GM12878 (cell line): ENCODE results near the gene RPS6KC1. TPM values are rescaled to one million over a fixed set of nuclear protein-coding genes. Genes with fewer than 3 reads are reported as not detected.

Experiments
- ATAC-seq: fragments of 200-7000 bp; cut with Tn5 transposase; 3 replicates; pipeline ENCODE4 v1.9.1; 2020; ENCODE audit warnings: mild to moderate bottlenecking, moderate library complexity
- BruUV-seq: library from RNA; stranded (reverse); fragments of 400-500 nt; replicated peaks from 2 replicates; lab custom pipeline; 2021; lab: Mats Ljungman, UMichigan
- CTCF ChIA-PET: fragments of 300-600 bp; sonication (Branson Sonifier 250); formaldehyde crosslinking; extraction: SDS; loops from one replicate; lab custom pipeline; 2021; ENCODE audit warnings: inconsistent platforms; lab: Yijun Ruan, JAX
- POLR2A ChIA-PET: fragments of 350-600 bp; formaldehyde crosslinking; extraction: SDS; loops from one replicate; lab custom pipeline; 2021; ENCODE audit warnings: inconsistent platforms; lab: Charles Lee
- RAD21 ChIA-PET: fragments of 300-600 bp; sonication (Branson Sonifier 250); formaldehyde crosslinking; loops from one replicate; lab custom pipeline; 2023; ENCODE audit warnings: antibody characterized with exemption; ENCODE audit not compliant: unreplicated experiment; lab: Charles Lee
- SMC1A ChIA-PET: fragments of 300-600 bp; sonication (Branson Sonifier 250); formaldehyde crosslinking; loops from one replicate; lab custom pipeline; 2023; ENCODE audit not compliant: unreplicated experiment, uncharacterized antibody; lab: Charles Lee
- DNase-seq: peaks from one replicate; pipeline ENCODE4 v3.0.0-alpha.2; 2011; ENCODE audit warnings: low read depth, low spot score
- FAIRE-seq: peaks from 3 replicates; lab custom pipeline; 2011; peaks lifted over from hg19 to GRCh38; lab: Jason Lieb, UNC
- H2AFZ ChIP-seq: 2 replicates; pipeline ENCODE4 v1.6.0; 2011; ENCODE audit warnings: low read depth, low read length, control low read depth; ENCODE audit not compliant: control insufficient read depth
- H3K27ac ChIP-seq: 2 replicates; pipeline ENCODE4 v1.5.1; 2011; ENCODE audit warnings: control low read depth; ENCODE audit not compliant: control insufficient read depth, insufficient read depth
- H3K27me3 ChIP-seq, 2 experiments: replicated peaks in 1 of 2; 2 replicates each; pipeline versions ENCODE4 v1.6.0 to v1.6.1; 2011; ENCODE audit warnings: low read length in 1 of 2; ENCODE audit not compliant: control insufficient read depth in 2 of 2, insufficient read depth in 2 of 2
- H3K36me3 ChIP-seq, 2 experiments: 2 replicates each; pipeline ENCODE4 v1.5.1; 2011; ENCODE audit warnings: low read length in 1 of 2; ENCODE audit not compliant: control insufficient read depth in 2 of 2, insufficient read depth in 2 of 2
- H3K4me1 ChIP-seq: 2 replicates; pipeline ENCODE4 v1.6.1; 2011; ENCODE audit warnings: mild to moderate bottlenecking, low read length, moderate library complexity, mixed read lengths; ENCODE audit not compliant: control insufficient read depth, insufficient read depth
- H3K4me2 ChIP-seq: 2 replicates; pipeline ENCODE4 v1.6.0; 2011; ENCODE audit warnings: control low read depth; ENCODE audit not compliant: control insufficient read depth, insufficient read depth
- H3K4me3 ChIP-seq: fragments of 200-600 bp; sonication (generic); 2 replicates; pipeline ENCODE4 v1.5.1; 2016
- H3K79me2 ChIP-seq: 2 replicates; pipeline ENCODE4 v1.6.0; 2011; ENCODE audit warnings: low read length; ENCODE audit not compliant: control insufficient read depth, insufficient read depth
- H3K9ac ChIP-seq: 2 replicates; pipeline ENCODE4 v1.8.0; 2011; ENCODE audit warnings: low read length, control low read depth, mixed read lengths; ENCODE audit not compliant: control insufficient read depth, insufficient read depth
- H3K9me3 ChIP-seq: replicated peaks from 3 replicates; pipeline ENCODE4 v1.5.1; 2011; ENCODE audit warnings: mild to moderate bottlenecking, low read length; ENCODE audit not compliant: control insufficient read depth, insufficient read depth
- H4K20me1 ChIP-seq: 2 replicates; pipeline ENCODE4 v1.6.0; 2011; ENCODE audit not compliant: control insufficient read depth, insufficient read depth
- GATAD2B ChIP-seq: fragments of 450-650 bp; conservative IDR thresholded peaks from 2 replicates; pipeline ENCODE4 v1.6.1; 2017; ENCODE audit warnings: low read depth, mild to moderate bottlenecking, moderate library complexity
- HCFC1 ChIP-seq: fragments of 150-350 bp; IDR thresholded peaks from 2 replicates; pipeline ENCODE4 v1.6.1; 2014; ENCODE audit warnings: low read length
- JUND ChIP-seq: IDR thresholded peaks from 2 replicates; pipeline ENCODE4 v1.6.1; 2012; ENCODE audit warnings: low read depth, mild to moderate bottlenecking, low read length, improper control_type of control experiment, moderate library complexity
- MYC ChIP-seq: IDR thresholded peaks from 2 replicates; pipeline ENCODE4 v1.6.1; 2011; ENCODE audit warnings: mild to moderate bottlenecking, low read length, moderate library complexity, inconsistent platforms; ENCODE audit not compliant: insufficient read depth, insufficient replicate concordance, insufficient read length, severe bottlenecking
- POU2F2 ChIP-seq: IDR thresholded peaks from 3 replicates; pipeline ENCODE4 v1.6.1; 2011; ENCODE audit warnings: low read depth, mild to moderate bottlenecking, low read length, borderline replicate concordance
- RUNX3 ChIP-seq: IDR thresholded peaks from 2 replicates; pipeline ENCODE4 v1.6.1; 2012; ENCODE audit warnings: low read length, inconsistent platforms
- ZNF384 ChIP-seq: IDR thresholded peaks from 2 replicates; pipeline ENCODE4 v1.6.1; 2012; ENCODE audit warnings: low read depth, mild to moderate bottlenecking, low read length, improper control_type of control experiment, borderline replicate concordance
- WGBS: methylation state at CpG from one replicate; pipeline ENCODE4 v1.1.6; 2016; ENCODE audit warnings: low lambda C conversion rate; ENCODE audit not compliant: insufficient replicate concordance, insufficient coverage; ENCODE audit errors: missing lambda C conversion rate; 5-methylcytosine and 5-hydroxymethylcytosine counted together
- in situ Hi-C: fragments of 300-500 bp; cut with MboI; formaldehyde crosslinking; loops from 9 replicates; pipeline ENCODE4 v1.14.3; 2018; ENCODE audit warnings: mixed read lengths
- intact Hi-C: fragments of 100-400 bp; cut with micrococcal nuclease; formaldehyde crosslinking; loops from one replicate; pipeline ENCODE4 v1.14.2; 2022; ENCODE audit not compliant: unreplicated experiment
- polyA plus RNA-seq, 11 experiments: library from polyadenylated mRNA; depleted of rRNA in 4 of 11; unstranded in 6 of 11; stranded (reverse) in 5 of 11; fragments of >200 nt; fragmentation: Nextera tagmentation in 4 of 11; fragmentation: Illumina TruSeq in 1 of 11; extraction: Ambion mirVana in 4 of 11; extraction: Trizol in 1 of 11; gene quantifications; 1 replicate in 1 of 11; 2 replicates in 10 of 11; pipeline versions ENCODE4 v1.2.1 to v1.2.3, GENCODE V29; 2011 to 2016; ENCODE audit warnings: inconsistent platforms in 2 of 11, missing spikeins in 2 of 11, low read depth in 1 of 11
- total RNA-seq, 4 experiments: library from RNA; depleted of rRNA in 3 of 4; stranded (reverse); fragments of >200 nt in 3 of 4; fragmentation: Illumina TruSeq in 1 of 4; extraction: Trizol in 1 of 4; gene quantifications; 2 replicates each; pipeline versions ENCODE4 v1.2.1 to v1.2.3, GENCODE V29; 2013 to 2021
- TF ChIP-seq, protein P1 (sequence below): IDR thresholded peaks from 2 replicates; pipeline ENCODE4 v1.6.1; 2012; ENCODE audit warnings: mild to moderate bottlenecking, low read depth, low read length
- TF ChIP-seq, protein P2 (sequence below): fragments of 450-650 bp; IDR thresholded peaks from 2 replicates; pipeline ENCODE4 v1.6.1; 2014; ENCODE audit warnings: mild to moderate bottlenecking
- TF ChIP-seq, protein P3 (sequence below): fragments of 450-650 bp; IDR thresholded peaks from 2 replicates; pipeline ENCODE4 v1.6.1; 2017; ENCODE audit warnings: low read depth, mild to moderate bottlenecking, moderate library complexity

The RPS6KC1 gene
- total and polyA plus RNA-seq, 10 of the 15 experiments (the other 5 are each of a cell fraction or from before 2014, with no cell fraction given): 2.9 to 17.3 (median 12.2) TPM

DNA sequence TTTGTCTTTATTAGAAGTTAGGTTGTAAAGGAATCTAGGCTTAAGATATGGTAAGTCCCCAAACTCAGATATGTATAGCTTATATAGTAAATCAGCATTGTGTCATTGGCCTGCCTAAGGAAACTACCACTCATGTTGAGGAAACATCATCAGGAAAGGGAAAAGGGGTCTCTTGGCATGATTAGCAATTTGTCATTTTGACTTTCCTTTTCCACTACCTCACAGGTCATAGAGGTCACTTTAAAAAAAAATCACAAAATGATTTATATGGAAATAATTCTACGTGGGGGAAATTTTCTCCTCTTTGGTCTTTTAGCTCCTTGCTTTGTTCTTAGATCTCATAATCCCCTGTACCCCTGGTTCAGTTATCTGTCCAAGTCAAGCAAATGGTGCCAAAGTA, 213.5 kb downstream of the RPS6KC1 start:
- TF ChIP-seq ZNF384: no peak
- no peak for TF ChIP-seq JUND
- TF ChIP-seq, protein P1, sequence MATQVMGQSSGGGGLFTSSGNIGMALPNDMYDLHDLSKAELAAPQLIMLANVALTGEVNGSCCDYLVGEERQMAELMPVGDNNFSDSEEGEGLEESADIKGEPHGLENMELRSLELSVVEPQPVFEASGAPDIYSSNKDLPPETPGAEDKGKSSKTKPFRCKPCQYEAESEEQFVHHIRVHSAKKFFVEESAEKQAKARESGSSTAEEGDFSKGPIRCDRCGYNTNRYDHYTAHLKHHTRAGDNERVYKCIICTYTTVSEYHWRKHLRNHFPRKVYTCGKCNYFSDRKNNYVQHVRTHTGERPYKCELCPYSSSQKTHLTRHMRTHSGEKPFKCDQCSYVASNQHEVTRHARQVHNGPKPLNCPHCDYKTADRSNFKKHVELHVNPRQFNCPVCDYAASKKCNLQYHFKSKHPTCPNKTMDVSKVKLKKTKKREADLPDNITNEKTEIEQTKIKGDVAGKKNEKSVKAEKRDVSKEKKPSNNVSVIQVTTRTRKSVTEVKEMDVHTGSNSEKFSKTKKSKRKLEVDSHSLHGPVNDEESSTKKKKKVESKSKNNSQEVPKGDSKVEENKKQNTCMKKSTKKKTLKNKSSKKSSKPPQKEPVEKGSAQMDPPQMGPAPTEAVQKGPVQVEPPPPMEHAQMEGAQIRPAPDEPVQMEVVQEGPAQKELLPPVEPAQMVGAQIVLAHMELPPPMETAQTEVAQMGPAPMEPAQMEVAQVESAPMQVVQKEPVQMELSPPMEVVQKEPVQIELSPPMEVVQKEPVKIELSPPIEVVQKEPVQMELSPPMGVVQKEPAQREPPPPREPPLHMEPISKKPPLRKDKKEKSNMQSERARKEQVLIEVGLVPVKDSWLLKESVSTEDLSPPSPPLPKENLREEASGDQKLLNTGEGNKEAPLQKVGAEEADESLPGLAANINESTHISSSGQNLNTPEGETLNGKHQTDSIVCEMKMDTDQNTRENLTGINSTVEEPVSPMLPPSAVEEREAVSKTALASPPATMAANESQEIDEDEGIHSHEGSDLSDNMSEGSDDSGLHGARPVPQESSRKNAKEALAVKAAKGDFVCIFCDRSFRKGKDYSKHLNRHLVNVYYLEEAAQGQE: no peak
- TF ChIP-seq RUNX3: no peak
- TF ChIP-seq, protein P2, sequence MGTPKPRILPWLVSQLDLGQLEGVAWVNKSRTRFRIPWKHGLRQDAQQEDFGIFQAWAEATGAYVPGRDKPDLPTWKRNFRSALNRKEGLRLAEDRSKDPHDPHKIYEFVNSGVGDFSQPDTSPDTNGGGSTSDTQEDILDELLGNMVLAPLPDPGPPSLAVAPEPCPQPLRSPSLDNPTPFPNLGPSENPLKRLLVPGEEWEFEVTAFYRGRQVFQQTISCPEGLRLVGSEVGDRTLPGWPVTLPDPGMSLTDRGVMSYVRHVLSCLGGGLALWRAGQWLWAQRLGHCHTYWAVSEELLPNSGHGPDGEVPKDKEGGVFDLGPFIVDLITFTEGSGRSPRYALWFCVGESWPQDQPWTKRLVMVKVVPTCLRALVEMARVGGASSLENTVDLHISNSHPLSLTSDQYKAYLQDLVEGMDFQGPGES: no peak
- TF ChIP-seq HCFC1: no peak
- TF ChIP-seq, protein P3, sequence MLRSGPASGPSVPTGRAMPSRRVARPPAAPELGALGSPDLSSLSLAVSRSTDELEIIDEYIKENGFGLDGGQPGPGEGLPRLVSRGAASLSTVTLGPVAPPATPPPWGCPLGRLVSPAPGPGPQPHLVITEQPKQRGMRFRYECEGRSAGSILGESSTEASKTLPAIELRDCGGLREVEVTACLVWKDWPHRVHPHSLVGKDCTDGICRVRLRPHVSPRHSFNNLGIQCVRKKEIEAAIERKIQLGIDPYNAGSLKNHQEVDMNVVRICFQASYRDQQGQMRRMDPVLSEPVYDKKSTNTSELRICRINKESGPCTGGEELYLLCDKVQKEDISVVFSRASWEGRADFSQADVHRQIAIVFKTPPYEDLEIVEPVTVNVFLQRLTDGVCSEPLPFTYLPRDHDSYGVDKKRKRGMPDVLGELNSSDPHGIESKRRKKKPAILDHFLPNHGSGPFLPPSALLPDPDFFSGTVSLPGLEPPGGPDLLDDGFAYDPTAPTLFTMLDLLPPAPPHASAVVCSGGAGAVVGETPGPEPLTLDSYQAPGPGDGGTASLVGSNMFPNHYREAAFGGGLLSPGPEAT: no peak
- TF ChIP-seq POU2F2: no peak
- TF ChIP-seq GATAD2B: no peak
- no peak for TF ChIP-seq MYC

More for the DNA sequence above, 213.5 kb downstream of the RPS6KC1 start:
- ATAC-seq (no peak), FAIRE-seq (no peak), DNase-seq (no peak)
- H2AFZ ChIP-seq: no peak overlapping the region
- 94% methylated on average over 1 of the region's 1 CpG for WGBS
- H3K79me2 ChIP-seq: no peaks in the 10 kb centered on the region
- H3K4me2 ChIP-seq: no peak overlapping the region
- H3K9me3 ChIP-seq: no peaks in the 10 kb centered on the region
- no TSS peak for BruUV-seq
- H3K9ac ChIP-seq: no peak overlapping the region
- in situ Hi-C loops (no loop called here), intact Hi-C loops (no loop called here)
- ChIA-PET POLR2A (no interaction called here), CTCF (no interaction called here), RAD21 (no interaction called here), SMC1A (interaction anchor here (0.6 kb wide), 1 partner anchor 99 kb away, joined by 3 read pairs; no protein-coding TSS in a partner anchor)
- H3K27me3 ChIP-seq: no peaks in the 10 kb centered on the region
- H3K36me3 ChIP-seq: no peaks in the 10 kb centered on the region
- no peak overlapping the region for H3K27ac ChIP-seq
- no peaks in the 10 kb centered on the region for H4K20me1 ChIP-seq
- no peaks in the 10 kb centered on the region for H3K4me1 ChIP-seq
- no peak overlapping the region for H3K4me3 ChIP-seq
